SU-DHL-6 (cell line): ENCODE results near the gene ANKRD33B.

Experiments
- H2AFZ ChIP-seq: fragments of 200-600 bp; sonication (generic); 2 replicates; pipeline ENCODE4 v1.6.1; 2014; ENCODE audit warnings: low read depth, mild to moderate bottlenecking, moderate library complexity, mixed read lengths, antibody characterized with exemption, low read length; ENCODE audit not compliant: severe bottlenecking
- H3F3A ChIP-seq: fragments of 200-600 bp; shearing (Covaris generic); 2 replicates; pipeline ENCODE4 v1.6.0; 2016; ENCODE audit warnings: antibody characterized with exemption, mild to moderate bottlenecking; ENCODE audit not compliant: insufficient read depth
- H3K27ac ChIP-seq: fragments of 200-600 bp; sonication (generic); 2 replicates; pipeline ENCODE4 v1.5.1; 2016; ENCODE audit warnings: low read depth, mild to moderate bottlenecking, low read length, moderate library complexity, mixed read lengths
- H3K27me3 ChIP-seq: fragments of 200-600 bp; sonication (generic), shearing (Covaris generic); 2 replicates; pipeline ENCODE4 v1.6.0; 2014; ENCODE audit warnings: mild to moderate bottlenecking, low read length
- H3K36me3 ChIP-seq: fragments of 200-600 bp; sonication (generic); 2 replicates; pipeline ENCODE4 v1.6.1; 2014; ENCODE audit warnings: mild to moderate bottlenecking, low read length, mixed read lengths
- H3K4me2 ChIP-seq: fragments of 300-600, 200-600 bp; shearing (Covaris generic), sonication (generic); 2 replicates; pipeline ENCODE4 v1.6.0; 2014; ENCODE audit warnings: low read length, low read depth, mild to moderate bottlenecking; ENCODE audit not compliant: poor library complexity, severe bottlenecking
- H3K4me3 ChIP-seq: fragments of 200-600 bp; sonication (generic); 2 replicates; pipeline ENCODE4 v1.5.1; 2014; ENCODE audit warnings: antibody characterized with exemption, low read length, mild to moderate bottlenecking, mixed read lengths; ENCODE audit not compliant: insufficient read depth, poor library complexity, severe bottlenecking
- H3K79me2 ChIP-seq: fragments of 200-600 bp; sonication (generic); 2 replicates; pipeline ENCODE4 v1.6.1; 2014; ENCODE audit warnings: mild to moderate bottlenecking, low read length, moderate library complexity; ENCODE audit not compliant: insufficient read depth
- H3K9ac ChIP-seq: fragments of 200-600 bp; sonication (generic); 2 replicates; pipeline ENCODE4 v1.7.0; 2014; ENCODE audit warnings: mild to moderate bottlenecking, low read length
- H3K9me2 ChIP-seq: fragments of 200-600 bp; sonication (generic); replicated peaks from 2 replicates; pipeline ENCODE4 v1.6.1; 2014; ENCODE audit warnings: low read length; ENCODE audit not compliant: insufficient read depth
- H3K9me3 ChIP-seq: fragments of 200-600 bp; sonication (generic); 2 replicates; pipeline ENCODE4 v1.6.1; 2014; ENCODE audit warnings: low read length, mixed read lengths; ENCODE audit not compliant: insufficient read depth
- H4K20me1 ChIP-seq: fragments of 200-600 bp; sonication (generic); 2 replicates; pipeline ENCODE4 v1.6.1; 2014; ENCODE audit warnings: low read depth, mild to moderate bottlenecking, antibody characterized with exemption, low read length, moderate library complexity, mixed read lengths
- EZH2phosphoT487 ChIP-seq: fragments of 200-600 bp; sonication (generic), shearing (Covaris generic); conservative IDR thresholded peaks from 2 replicates; pipeline ENCODE4 v1.6.1; 2018; ENCODE audit warnings: mild to moderate bottlenecking, antibody characterized with exemption, low read length, moderate library complexity, mixed read lengths
- TF ChIP-seq, protein P1 (sequence below): fragments of 200-600 bp; sonication (generic); IDR thresholded peaks from one replicate; pipeline ENCODE4 v1.5.1; 2017; ENCODE audit warnings: antibody characterized with exemption, mild to moderate bottlenecking, low read length, moderate library complexity; ENCODE audit not compliant: insufficient read depth, poor library complexity, severe bottlenecking

Gene ANKRD33B

DNA sequence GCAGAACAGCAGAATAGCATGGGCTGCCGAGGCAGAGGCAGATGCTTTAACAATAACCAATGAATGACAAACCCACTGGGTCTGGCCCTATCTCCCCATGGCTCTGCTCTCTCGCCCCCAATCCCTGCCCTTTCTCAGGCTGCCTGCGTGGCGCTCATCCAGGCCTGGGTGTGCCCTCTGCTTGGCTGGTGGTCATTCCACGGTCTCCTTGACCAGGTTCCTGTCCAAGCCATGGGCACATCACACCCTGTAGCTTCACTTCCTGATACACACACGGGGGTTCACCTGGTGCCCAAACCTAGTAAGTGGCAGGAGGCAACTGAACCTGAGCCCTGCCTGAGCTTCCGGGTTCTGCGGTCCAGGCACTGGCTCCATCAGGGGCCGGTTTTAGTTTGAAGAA, 109.5 kb downstream of the ANKRD33B start:
- no peak overlapping the region for H2AFZ ChIP-seq
- no peaks in the 10 kb centered on the region for H4K20me1 ChIP-seq
- H3K9ac ChIP-seq = no peak overlapping the region
- no peaks in the 10 kb centered on the region for H3K9me2 ChIP-seq
- no peaks in the 10 kb centered on the region for H3K36me3 ChIP-seq
- no peaks in the 10 kb centered on the region for H3K9me3 ChIP-seq
- H3K79me2 ChIP-seq = no peaks in the 10 kb centered on the region
- H3K4me3 ChIP-seq = no peak overlapping the region
- H3F3A ChIP-seq = no peaks in the 10 kb centered on the region
- no peak overlapping the region for H3K27ac ChIP-seq
- no peak overlapping the region for H3K4me2 ChIP-seq
- H3K27me3 ChIP-seq = no peaks in the 10 kb centered on the region
- no peak for TF ChIP-seq EZH2phosphoT487
- TF ChIP-seq, protein P1, sequence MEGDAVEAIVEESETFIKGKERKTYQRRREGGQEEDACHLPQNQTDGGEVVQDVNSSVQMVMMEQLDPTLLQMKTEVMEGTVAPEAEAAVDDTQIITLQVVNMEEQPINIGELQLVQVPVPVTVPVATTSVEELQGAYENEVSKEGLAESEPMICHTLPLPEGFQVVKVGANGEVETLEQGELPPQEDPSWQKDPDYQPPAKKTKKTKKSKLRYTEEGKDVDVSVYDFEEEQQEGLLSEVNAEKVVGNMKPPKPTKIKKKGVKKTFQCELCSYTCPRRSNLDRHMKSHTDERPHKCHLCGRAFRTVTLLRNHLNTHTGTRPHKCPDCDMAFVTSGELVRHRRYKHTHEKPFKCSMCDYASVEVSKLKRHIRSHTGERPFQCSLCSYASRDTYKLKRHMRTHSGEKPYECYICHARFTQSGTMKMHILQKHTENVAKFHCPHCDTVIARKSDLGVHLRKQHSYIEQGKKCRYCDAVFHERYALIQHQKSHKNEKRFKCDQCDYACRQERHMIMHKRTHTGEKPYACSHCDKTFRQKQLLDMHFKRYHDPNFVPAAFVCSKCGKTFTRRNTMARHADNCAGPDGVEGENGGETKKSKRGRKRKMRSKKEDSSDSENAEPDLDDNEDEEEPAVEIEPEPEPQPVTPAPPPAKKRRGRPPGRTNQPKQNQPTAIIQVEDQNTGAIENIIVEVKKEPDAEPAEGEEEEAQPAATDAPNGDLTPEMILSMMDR = no peak

DNA sequence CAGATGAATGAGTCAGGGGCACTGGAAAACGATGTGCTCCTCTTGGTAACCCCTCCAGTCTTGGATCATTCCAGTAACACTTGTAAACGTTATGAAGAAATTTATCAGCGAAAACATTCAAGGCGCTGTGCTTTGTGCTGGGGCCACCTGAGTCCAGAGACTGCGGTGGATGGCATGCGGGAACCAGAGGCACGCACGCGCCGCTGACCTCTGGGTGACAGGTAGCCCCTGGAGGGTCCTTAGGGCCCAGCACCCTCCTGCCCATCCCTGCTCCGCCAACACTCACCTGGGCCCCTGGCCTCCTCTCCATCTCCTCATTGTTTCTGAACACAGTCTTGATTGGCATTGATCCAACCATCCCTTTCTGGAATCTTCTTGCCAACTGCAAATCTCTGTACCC, 110.2 kb downstream of the ANKRD33B start:
- Histone ChIP-seq H3K4me3 (no peak overlapping the region), H3K27me3 (no peaks in the 10 kb centered on the region), H3K9me3 (no peaks in the 10 kb centered on the region), H4K20me1 (no peaks in the 10 kb centered on the region), H3K9ac (no peak overlapping the region), H3K9me2 (no peaks in the 10 kb centered on the region), H3F3A (no peaks in the 10 kb centered on the region), H3K27ac (no peak overlapping the region), H3K79me2 (no peaks in the 10 kb centered on the region), H3K36me3 (peaks cover 2% of the 10 kb centered on the region; the same call in 1 of the 2 replicates), H3K4me2 (no peak overlapping the region), H2AFZ (no peak overlapping the region)
- TF ChIP-seq EZH2phosphoT487 = no peak
- TF ChIP-seq, protein P1 = no peak

DNA sequence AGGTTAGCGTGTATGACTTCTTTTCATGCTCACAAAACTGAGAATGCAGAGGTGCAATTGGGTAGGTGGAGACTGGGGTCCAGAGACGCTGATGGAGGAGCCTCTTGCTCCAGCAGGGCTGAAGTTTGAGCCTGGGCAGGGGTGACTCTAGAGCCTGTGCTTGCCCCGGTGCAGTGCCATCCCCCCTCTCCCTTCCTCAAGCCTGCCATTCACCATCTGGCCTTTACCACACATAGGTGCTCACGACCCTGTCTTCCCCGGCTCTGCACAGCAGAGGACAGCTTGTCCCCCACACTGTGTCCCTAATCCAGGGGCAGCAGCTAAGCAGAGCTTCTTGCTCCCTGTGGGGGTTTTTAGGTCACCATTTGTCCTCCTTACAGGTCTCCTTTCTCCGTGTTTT, 110.7 kb downstream of the ANKRD33B start:
- TF ChIP-seq, protein P1 = no peak
- TF ChIP-seq EZH2phosphoT487 = no peak
- H3F3A ChIP-seq = no peaks in the 10 kb centered on the region
- H2AFZ ChIP-seq = no peak overlapping the region
- no peaks in the 10 kb centered on the region for H3K9me2 ChIP-seq
- no peaks in the 10 kb centered on the region for H3K27me3 ChIP-seq
- H3K36me3 ChIP-seq = peaks cover 2% of the 10 kb centered on the region; the same call in 1 of the 2 replicates
- no peaks in the 10 kb centered on the region for H4K20me1 ChIP-seq
- H3K9me3 ChIP-seq = no peaks in the 10 kb centered on the region
- no peak overlapping the region for H3K4me3 ChIP-seq
- H3K27ac ChIP-seq = no peak overlapping the region
- H3K79me2 ChIP-seq = no peaks in the 10 kb centered on the region
- no peak overlapping the region for H3K4me2 ChIP-seq
- H3K9ac ChIP-seq = no peak overlapping the region
